Epithelial cell of esophagus (primary cell): ENCODE measurements around the gene ROBO1.

Experiments used
- DNase-seq: peaks from one replicate; pipeline ENCODE4 v3.0.0; 2010; ENCODE audit warnings: low read depth
- H3K4me3 ChIP-seq: 2 replicates; pipeline ENCODE4 v1.5.1; 2011; ENCODE audit warnings: mild to moderate bottlenecking, low read length, control low read depth
- TF ChIP-seq, protein P1 (sequence below): IDR thresholded peaks from 2 replicates; pipeline ENCODE4 v1.5.1; 2011; ENCODE audit warnings: low read depth, mild to moderate bottlenecking, low read length, control low read depth, inconsistent platforms; ENCODE audit not compliant: insufficient read depth; ENCODE audit errors: missing control alignments

The ROBO1 gene

DNA sequence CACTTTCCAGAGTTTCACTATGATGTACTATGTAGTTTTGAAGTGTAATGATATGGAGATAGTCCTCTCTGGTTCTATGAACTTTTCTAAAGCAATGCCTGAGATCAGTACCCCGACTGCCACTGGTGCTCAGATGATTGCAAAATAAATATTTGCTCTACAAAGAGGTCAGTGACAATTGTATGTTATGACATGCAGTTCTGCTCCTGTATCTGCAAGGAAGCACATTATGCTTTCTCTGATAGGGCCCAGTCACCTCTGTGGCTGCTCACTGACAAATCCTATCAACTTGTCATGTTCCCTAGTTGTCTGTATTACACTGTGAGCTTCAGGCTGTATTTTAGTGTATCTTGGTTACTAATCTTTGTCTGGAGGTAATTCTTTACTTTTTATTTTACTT, 362.6 kb downstream of the ROBO1 start:
- DNase-seq = no peak
- H3K4me3 ChIP-seq = no peak overlapping the region
- TF ChIP-seq, protein P1, sequence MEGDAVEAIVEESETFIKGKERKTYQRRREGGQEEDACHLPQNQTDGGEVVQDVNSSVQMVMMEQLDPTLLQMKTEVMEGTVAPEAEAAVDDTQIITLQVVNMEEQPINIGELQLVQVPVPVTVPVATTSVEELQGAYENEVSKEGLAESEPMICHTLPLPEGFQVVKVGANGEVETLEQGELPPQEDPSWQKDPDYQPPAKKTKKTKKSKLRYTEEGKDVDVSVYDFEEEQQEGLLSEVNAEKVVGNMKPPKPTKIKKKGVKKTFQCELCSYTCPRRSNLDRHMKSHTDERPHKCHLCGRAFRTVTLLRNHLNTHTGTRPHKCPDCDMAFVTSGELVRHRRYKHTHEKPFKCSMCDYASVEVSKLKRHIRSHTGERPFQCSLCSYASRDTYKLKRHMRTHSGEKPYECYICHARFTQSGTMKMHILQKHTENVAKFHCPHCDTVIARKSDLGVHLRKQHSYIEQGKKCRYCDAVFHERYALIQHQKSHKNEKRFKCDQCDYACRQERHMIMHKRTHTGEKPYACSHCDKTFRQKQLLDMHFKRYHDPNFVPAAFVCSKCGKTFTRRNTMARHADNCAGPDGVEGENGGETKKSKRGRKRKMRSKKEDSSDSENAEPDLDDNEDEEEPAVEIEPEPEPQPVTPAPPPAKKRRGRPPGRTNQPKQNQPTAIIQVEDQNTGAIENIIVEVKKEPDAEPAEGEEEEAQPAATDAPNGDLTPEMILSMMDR = no peak

GRCh38 chr3:79396595-79396994, 371.2 kb downstream of the ROBO1 start:
- H3K4me3 ChIP-seq = no peak overlapping the region
- no peak for DNase-seq
- TF ChIP-seq, protein P1 = no peak

DNA sequence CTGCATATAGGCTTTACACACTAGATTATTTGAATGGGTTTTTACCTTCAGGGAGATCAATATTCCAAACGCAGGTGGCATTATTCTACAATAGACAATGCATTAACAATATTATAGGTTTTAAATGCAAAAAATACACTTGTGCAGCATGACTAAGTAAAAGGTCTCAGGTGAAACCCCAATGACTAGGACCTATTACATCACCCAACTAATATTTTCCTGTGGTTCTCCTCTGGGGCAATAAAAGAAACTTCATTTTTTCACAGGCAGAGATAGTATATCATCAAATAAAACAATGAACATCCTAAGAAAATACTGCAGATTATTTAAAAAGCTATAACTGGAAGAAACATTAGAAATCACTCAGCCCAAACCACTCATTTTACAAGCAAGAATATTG, 375.3 kb downstream of the ROBO1 start:
- TF ChIP-seq, protein P1 = no peak
- no peak overlapping the region for H3K4me3 ChIP-seq
- DNase-seq = peak; percentile 61

DNA sequence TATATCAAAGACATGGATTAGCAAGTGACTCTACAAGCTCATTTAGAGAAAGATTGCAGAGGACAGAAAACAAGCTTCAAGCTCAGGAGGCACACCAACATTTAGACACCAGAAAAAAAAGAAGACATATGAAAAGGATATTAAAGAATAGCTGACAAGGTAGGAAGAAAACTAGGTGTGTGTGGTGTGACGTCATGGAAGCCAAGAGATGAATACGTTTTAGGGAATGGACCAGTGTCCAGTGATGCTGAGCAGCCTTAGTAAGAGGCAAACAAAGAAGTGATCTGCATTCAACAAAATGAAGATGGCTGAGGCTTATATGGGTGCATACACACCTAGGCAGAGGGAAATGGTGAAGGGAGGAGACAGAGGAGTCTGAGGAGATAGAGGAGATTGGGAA, 377.4 kb downstream of the ROBO1 start:
- TF ChIP-seq, protein P1 = no peak
- H3K4me3 ChIP-seq = no peak overlapping the region
- DNase-seq = no peak

DNA sequence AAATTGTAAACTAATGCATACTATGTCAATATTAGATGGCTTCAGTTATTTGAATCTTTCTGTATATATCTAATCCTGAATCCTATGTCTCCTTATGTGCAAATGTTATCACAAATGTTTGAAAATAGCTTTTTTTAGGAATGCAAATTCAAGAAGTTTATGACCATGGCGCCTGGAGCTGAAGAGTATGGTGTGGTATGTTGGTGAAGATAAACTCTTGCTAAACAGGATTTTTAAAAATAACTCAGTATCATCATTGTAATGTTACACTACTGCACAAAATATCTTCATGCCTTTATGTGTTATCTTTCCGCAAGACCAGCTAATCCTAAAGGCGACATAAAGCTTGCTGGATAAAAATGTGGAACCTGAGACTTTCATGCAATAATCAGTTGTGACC, 382.6 kb downstream of the ROBO1 start:
- TF ChIP-seq, protein P1 = no peak
- H3K4me3 ChIP-seq = no peak overlapping the region
- DNase-seq = no peak

GRCh38 chr3:79383402-79384012, 384.3 kb downstream of the ROBO1 start:
- no peak for DNase-seq
- H3K4me3 ChIP-seq = no peak overlapping the region
- TF ChIP-seq, protein P1 = no peak

GRCh38 chr3:79380581-79380980, 387.2 kb downstream of the ROBO1 start:
- peak; percentile 10 for DNase-seq
- no peak overlapping the region for H3K4me3 ChIP-seq
- TF ChIP-seq, protein P1 = no peak
